Thyroid gland (tissue), 4 donors: Measurements from ENCODE around the gene TMEM186.

ENCODE experiments used
- POLR2A ChIP-seq, 2 donors: fragments of 450-650 bp; IDR thresholded peaks; one replicate each; pipeline ENCODE4 v1.6.1; 2017; ENCODE audit warnings: antibody characterized with exemption in 2 of 2, mild to moderate bottlenecking in 2 of 2, moderate library complexity in 1 of 2
- TF ChIP-seq, protein P1 (sequence below), 6 experiments: fragments of 200-600 bp in 3 of 6; fragments of 450-650 bp in 3 of 6; sonication (generic) in 3 of 6; IDR thresholded peaks; one replicate each; pipeline ENCODE4 v1.5.1; 2016 to 2019; ENCODE audit warnings: antibody characterized with exemption in 6 of 6, mild to moderate bottlenecking in 2 of 6, inconsistent platforms in 1 of 6, moderate library complexity in 1 of 6

- TF ChIP-seq, protein P1, sequence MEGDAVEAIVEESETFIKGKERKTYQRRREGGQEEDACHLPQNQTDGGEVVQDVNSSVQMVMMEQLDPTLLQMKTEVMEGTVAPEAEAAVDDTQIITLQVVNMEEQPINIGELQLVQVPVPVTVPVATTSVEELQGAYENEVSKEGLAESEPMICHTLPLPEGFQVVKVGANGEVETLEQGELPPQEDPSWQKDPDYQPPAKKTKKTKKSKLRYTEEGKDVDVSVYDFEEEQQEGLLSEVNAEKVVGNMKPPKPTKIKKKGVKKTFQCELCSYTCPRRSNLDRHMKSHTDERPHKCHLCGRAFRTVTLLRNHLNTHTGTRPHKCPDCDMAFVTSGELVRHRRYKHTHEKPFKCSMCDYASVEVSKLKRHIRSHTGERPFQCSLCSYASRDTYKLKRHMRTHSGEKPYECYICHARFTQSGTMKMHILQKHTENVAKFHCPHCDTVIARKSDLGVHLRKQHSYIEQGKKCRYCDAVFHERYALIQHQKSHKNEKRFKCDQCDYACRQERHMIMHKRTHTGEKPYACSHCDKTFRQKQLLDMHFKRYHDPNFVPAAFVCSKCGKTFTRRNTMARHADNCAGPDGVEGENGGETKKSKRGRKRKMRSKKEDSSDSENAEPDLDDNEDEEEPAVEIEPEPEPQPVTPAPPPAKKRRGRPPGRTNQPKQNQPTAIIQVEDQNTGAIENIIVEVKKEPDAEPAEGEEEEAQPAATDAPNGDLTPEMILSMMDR (IDR thresholded peaks at IDR 0.05) = no peak
- no peak for TF ChIP-seq POLR2A (IDR thresholded peaks at IDR 0.05)
Observed at GRCh38 chr16:8795091-8795490, 2.3 kb downstream of the TMEM186 start.
